Measurements from ENCODE around the gene LMF1. TPM values are rescaled to one million over a fixed set of nuclear protein-coding genes. Genes with fewer than 3 reads are reported as not detected.
A peak's percentile ranks its signal among the peaks of the same experiment; 100 is the strongest.

LMF1 gene
- total and polyA plus RNA-seq, 9 of the 15 experiments (the other 6 are each of a cell fraction or from before 2014, with no cell fraction given), result 0.11 to 1.6 (median 0.55) TPM; not detected in 1

DNA sequence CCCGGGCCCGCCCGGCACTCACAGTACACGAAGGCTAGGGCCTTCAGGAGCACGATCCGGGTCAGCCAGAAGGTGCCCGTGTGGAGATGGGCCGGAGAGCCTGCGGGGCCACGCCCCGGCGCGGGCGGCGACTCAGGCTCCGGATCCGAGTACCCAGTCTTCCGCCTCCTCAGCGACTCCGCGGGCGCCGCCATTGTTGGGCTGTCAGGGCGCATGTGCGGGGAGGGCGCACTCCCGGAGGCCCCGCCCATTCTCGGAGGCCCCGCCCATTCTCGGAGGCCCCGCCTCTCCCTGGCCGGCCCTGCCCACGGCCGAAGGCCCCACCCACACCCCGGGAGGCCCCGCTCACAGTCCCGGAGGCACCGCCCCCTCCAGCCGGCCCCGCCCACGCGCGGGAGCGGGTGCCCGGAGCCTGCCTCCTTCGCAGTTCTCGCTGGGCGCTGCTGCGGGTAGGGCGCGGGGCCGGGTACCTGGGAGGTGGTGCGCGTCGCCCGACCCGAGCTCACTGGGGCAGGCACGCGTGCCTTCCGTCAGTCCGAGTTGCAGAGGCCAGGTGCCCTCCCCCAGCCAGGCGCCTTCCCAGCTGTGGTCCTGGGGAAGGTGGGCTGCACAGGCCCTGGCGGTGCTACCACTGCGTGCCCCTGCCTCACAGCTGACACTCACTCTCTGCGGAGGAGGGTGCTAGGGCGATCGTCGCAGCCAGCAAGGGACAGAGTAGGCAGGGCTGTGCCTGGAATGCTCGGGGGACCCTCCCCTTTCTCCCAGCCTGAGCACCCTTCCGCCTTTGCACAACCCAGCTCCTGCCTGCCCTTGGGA is at the start of gene LMF1 (continued):
- TF ChIP-seq REST (IDR thresholded peaks at IDR 0.05; ENCODE audit: borderline replicate concordance), result no peak
- TF ChIP-seq REST (CRISPR knock-in tag; IDR thresholded peaks at IDR 0.05; ENCODE audit: low read depth), result 0 out of 2 replicates have a peak, but pooled peaks have one; percentile 47
- TF ChIP-seq, protein P1, sequence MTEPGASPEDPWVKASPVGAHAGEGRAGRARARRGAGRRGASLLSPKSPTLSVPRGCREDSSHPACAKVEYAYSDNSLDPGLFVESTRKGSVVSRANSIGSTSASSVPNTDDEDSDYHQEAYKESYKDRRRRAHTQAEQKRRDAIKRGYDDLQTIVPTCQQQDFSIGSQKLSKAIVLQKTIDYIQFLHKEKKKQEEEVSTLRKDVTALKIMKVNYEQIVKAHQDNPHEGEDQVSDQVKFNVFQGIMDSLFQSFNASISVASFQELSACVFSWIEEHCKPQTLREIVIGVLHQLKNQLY (CRISPR knock-in tag; conservative IDR thresholded peaks at IDR 0.05), result no peak
- 0 out of 2 replicates have a peak, but pooled peaks have one; percentile 66 for TF ChIP-seq ETV5 (CRISPR knock-in tag; IDR thresholded peaks at IDR 0.05; ENCODE audit: low read depth)
- no peak for TF ChIP-seq PHB2 (IDR thresholded peaks at IDR 0.05; ENCODE audit: low read depth)
- TF ChIP-seq MEIS2 (IDR thresholded peaks at IDR 0.05; ENCODE audit: partially characterized antibody), result peak; percentile 79
- TF ChIP-seq MYC (IDR thresholded peaks at IDR 0.05; ENCODE audit: low read depth, low read length), result 0 out of 2 replicates have a peak, but pooled peaks have one; percentile 48
- TF ChIP-seq MYC (CRISPR knock-in tag; IDR thresholded peaks at IDR 0.05; ENCODE audit: borderline replicate concordance, low read depth), result no peak
- no peak for TF ChIP-seq ZKSCAN1 (IDR thresholded peaks at IDR 0.05; ENCODE audit: low read depth, low read length)
- TF ChIP-seq LCOR (CRISPR knock-in tag; IDR thresholded peaks at IDR 0.05), result no peak
- TF ChIP-seq TEAD1 (CRISPR knock-in tag; IDR thresholded peaks at IDR 0.05), result no peak
- peak; percentile 80; the same call in 1 of the 2 replicates for TF ChIP-seq PHF8 (IDR thresholded peaks at IDR 0.05; ENCODE audit: borderline replicate concordance, low read length)
- TF ChIP-seq TRIM24 (IDR thresholded peaks at IDR 0.05), result no peak
- no peak for TF ChIP-seq SMAD1 (IDR thresholded peaks at IDR 0.05; ENCODE audit: low read depth, low read length, partially characterized antibody)
- no peak for TF ChIP-seq NCOA4 (IDR thresholded peaks at IDR 0.05; ENCODE audit: partially characterized antibody)
- no peak for TF ChIP-seq NFIX (CRISPR knock-in tag; IDR thresholded peaks at IDR 0.05; ENCODE audit: low read depth)
- no peak for TF ChIP-seq PCBP2 (IDR thresholded peaks at IDR 0.05; ENCODE audit: low read depth, low read length, poor library complexity, severe bottlenecking)
- TF ChIP-seq, protein P2, sequence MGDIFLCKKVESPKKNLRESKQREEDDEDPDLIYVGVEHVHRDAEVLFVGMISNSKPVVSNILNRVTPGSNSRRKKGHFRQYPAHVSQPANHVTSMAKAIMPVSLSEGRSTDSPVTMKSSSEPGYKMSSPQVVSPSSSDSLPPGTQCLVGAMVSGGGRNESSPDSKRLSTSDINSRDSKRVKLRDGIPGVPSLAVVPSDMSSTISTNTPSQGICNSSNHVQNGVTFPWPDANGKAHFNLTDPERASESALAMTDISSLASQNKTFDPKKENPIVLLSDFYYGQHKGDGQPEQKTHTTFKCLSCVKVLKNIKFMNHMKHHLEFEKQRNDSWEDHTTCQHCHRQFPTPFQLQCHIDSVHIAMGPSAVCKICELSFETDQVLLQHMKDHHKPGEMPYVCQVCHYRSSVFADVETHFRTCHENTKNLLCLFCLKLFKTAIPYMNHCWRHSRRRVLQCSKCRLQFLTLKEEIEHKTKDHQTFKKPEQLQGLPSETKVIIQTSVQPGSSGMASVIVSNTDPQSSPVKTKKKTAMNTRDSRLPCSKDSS (IDR thresholded peaks at IDR 0.05; ENCODE audit: low read depth, partially characterized antibody), result no peak

Data from K562 (cell line).